GM19351 (cell line): ENCODE data around the gene CA4.

Source experiments
- ATAC-seq: cut with Tn5 transposase; IDR thresholded peaks from one replicate; pipeline ENCODE4 v1.9.1; 2021; ENCODE audit warnings: mild to moderate bottlenecking, moderate library complexity; ENCODE audit not compliant: unreplicated experiment

CA4 gene

DNA sequence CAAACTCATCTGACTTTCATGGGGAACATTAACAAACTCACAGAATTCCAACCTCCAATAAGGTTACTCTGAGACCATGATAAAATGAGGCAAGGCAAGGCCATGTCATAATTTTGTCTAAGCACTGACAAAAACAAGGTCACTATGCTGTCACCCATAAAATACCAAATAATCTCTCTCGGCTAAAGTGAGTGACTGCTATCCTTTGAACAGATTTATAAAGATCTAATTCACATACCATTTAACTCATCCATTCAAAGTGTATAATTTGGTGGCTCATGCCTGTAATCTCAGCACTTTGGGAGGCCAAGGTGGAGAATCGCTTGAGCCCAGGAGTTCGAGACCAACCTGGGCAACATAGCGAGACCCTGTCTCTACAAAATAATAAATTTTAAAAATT is 20.6 kb upstream of the CA4 start:
- no peak for ATAC-seq

DNA sequence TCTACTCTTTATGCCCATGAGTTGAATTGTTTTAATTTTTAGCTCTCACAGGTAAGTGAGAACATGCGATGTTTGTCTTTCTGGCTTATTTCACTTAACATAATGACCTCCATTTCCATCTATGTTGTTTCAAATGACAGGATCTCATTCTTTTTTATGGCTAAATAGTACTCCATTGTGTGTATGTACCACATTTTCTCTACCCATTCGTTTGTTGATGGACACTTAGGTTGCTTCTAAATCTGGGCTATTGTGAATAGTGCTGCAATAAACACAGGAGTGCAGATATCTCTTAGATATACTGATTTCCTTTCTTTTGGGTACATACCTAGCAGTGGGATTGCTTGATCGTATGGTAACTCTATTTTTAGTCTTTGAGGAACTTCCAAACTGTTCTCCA is 19.3 kb upstream of the CA4 start:
- ATAC-seq: no peak

DNA sequence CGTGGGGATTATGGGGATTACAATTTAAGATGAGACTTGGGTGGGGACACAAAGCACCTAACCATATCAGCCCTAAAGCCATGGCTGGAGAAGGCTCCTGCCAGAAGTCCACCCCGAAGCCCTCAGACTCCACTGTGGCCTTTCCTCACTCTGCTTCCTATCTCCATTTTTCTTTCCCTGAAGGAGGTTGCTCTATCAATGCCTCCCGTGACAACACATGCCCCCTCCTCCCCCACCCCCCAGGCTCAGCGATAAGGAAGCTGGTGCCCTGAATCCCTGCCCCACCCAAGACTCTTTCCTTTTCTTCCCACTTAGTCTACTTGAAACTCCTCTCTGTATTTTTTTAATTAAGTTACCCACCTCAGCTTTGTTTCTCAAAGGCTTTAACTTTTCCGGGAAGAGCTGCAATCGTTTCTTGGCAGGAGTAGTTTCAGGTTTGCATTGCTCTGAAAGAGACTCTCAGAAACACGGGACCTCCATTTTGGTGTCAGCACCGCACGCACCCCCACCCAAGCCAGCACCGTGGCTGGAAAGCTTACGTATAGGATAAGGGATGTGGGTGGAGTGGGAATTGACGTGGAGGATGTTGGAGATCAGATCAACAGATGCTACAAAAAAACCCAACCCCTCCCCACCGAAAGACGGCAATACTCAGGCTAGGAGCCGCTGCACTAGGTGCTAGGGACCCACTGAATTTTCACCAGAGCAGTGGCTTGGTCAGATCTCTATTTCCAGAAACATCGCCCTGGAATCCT is 15.2 kb upstream of the CA4 start:
- no peak for ATAC-seq

DNA sequence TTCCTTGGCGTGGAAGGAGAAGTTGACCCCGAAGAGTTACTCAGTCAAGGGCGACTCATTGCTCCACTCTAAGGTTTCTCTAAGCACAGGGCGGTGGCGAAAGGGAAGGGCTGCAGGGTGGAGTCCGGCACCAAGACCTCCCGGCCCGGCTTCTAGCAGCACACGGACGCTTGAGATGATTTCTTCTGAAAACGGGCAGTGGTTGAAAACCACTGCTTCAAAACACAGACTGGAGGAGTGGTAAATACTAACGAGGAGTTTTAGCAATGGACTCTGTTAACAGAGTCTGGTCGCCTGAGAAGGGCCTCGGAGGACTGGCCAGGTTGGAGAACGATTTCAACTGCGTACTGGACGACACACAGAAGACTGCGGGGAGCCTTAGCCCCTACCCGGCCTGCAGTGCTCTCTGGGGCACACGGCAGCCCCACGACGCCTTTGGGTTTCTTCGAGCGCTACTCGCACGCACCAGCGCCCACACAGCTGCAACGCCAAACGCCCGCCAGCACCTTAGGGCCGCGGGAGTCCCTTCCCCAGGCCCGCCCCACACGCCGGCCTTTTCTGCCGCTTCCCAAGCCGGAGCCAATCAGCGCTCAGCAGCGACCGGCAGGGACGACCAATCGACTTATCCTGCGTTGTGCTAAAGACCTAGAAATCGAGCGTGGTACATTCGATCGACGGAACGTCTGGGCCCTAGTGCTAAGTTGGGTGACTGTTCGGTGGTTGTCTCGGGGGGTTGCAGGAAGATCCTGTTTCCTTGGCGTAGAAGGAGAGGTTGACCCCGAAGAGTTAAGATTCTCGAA is 14.4 kb upstream of the CA4 start:
- peak; percentile 85 for ATAC-seq

DNA sequence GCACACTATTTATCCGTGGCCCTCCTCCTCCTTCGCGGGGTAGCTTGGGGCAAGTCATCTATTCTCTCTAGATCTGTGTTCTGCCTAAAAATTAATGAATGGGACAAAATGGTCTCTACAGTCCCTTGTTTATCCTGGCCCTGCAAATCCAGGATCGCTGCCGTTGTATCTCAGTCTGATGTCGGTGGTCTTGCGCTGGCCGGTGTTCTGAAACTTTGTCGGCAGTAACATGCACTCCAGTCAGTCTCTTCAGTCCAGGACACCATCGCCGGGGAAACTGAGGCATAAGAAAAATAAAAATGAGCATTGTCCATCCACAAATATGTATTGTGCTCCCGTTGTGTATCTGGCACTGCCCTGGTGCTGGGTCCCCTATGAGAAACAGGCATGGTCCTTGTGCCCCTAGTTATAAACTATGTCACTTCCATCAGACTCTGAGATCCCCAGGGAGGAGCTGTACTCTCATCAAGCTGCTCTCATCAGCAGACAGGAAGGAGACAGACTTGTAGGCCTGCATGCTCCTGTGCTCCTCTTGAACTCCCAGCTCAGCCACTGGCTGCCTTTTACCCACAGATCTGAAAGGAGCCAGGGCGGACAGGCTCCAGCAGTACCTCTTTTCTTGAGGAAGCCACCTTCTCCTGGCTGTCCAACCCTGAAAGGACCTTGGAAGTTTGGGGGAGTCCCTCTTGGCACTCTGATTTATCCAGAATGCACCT is 13.7 kb upstream of the CA4 start:
- no peak for ATAC-seq

DNA sequence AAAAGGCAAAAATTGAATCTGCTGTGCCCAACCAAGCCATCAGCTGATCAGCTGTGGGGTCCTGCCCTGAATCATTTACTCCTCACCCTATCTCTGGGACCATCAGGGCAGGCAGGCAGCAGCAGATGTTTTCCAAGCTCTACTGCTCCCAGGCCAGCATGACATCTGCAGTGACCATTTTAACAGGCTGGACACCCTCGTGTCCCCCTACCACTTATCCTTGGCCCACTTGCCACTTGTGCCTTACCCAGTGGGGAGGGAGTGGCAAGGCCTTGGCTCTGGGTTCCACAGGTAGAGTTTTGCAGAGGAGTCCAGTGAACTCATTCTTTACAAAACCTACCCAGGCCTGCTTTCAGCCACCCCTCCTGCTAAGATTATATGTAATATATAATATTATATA is 12.0 kb upstream of the CA4 start:
- ATAC-seq: no peak

DNA sequence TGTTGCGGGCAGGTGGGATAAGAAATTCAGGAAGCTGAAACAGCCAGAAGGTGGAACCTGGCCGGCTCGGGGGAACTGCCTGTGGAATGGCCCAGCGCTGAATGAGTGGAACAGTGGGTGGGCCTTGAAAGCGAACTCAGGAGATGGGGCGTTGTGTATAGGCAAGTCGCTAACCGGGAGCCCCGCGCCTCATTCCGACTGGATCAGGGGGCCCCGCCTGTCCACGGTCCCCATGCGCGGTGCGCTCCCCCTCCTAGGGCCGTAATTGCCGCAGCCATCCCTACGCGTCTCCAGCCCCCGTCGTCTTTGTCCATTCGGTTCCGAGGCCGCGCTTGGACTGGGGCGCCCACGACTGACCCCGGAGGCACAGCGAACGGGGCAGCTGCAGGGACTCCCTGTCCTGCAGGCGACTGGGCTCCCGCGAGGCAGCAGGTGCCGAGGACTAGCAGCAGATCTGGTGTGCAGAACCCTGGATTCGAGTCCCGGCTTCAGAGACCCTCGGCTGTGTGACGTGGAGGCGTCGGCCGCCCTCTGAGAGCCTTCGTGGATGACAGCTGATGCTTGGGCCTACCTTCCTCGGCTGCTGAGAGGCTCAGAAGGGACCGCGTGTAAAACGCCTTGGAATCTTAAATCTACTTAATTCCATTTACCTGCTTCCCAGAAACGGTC is 10.9 kb upstream of the CA4 start:
- ATAC-seq: no peak

DNA sequence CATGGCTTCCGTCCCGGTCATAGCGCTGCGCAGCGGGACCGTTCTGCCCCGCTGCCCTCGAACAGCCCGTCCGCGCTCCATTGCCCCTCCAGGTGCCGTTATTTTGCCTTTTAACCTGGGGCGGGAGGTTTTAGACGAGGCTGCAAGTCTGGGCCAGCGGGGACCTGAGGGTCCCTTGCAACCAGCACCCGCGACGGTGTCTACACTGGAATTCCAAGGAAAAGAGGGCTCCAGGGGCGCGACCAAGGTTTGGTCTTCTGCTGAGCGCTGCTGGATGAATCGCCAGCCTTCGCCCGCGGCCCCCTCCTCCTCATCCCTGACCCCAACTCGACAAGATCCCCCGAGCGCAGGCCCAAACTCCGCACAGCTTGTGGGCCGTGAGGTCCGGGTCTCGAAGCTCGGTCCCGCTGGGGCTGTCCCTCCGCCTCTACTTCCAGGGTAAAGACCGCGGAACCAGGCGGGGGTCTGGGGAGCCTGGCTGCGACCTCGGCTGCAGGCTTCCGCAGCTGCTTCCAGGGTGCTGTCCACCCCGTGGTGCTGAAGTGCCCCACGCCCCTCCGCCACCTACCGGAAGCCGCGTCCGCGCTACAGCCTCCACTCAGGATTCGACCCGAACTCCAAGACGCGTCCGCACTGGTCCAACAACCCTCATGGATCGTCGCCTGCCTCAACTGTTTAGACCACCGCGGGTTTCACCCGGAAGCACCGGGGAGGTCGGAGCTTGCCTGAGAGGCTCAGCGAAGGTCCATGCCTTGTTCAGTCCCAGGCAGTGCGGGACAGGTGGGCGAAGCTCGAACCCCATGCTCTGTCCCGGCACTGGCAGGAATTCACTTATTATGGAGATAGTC is 10.1 kb upstream of the CA4 start:
- no peak for ATAC-seq

DNA sequence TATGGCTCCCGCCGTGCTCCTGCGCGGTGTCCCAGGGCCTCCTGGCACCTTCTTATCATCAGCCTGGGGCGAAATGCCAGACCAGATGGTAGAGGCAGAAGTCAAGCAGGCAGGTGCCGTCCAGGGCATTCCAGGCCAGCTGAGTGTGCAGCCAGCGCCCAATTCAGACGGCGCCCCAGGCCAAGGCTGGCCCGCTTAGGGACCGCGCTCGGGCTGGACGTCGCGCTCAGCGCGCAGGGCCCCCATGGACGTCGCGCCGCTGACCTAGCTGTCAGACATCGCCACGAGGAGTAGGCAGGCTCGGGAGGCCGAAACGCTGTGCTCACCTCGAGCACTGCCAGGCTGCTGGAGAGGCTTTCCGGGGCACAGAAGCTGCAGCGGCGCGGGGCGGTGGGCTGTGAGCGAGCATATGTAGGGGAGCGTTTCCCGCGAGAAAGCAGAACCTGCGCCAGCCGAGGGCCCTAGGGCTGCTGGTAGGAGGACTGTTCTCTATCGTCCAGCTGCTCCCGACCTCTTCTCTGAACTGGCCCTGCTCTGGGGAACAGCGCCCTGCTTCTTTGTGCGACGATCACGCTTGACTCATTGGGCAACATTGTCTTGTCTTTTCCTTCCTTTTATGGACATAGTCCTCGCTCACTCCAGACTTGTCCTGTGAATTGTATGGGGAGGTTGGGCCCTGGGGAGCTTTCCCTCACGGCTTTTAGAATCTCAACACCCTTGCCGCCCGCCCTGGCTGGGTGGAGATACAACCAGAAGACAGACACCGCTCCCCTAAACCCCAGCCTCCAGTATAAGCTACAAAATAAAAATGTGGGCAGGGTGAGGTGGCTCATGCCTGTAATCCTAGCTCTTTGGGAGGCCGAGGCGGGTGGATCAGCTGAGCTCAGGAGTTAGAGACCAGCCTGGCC is 8.4 kb upstream of the CA4 start:
- ATAC-seq: no peak

DNA sequence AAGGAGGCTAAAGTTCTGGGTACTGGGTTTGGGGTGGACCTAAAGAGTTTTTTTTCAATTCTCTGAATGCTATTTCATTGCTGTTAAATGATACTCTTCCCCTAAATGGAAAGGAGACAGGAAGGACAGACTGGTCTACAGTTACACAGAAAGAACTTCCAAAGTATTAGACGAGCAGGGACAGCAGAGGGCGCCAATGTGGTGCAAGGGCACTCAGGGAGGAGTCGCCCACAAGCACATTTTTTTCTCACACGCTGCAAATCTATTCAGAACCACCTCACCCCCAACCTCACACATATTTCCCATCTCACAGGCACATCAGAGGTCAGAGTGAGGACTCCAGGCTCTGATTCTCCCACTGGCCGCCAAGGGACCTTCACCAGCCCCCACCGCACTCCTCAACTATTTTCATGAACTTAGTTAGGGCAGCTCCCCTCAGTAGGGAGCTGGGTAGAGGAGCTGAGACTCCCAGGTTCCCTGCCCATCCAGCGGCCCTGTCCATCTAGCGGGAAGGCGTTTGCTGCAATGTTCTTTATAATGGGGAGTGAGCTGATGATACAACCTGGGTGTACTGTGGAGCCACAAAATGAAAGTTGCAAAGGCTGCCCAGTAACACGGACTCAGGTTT is 6.8 kb upstream of the CA4 start:
- no peak for ATAC-seq

DNA sequence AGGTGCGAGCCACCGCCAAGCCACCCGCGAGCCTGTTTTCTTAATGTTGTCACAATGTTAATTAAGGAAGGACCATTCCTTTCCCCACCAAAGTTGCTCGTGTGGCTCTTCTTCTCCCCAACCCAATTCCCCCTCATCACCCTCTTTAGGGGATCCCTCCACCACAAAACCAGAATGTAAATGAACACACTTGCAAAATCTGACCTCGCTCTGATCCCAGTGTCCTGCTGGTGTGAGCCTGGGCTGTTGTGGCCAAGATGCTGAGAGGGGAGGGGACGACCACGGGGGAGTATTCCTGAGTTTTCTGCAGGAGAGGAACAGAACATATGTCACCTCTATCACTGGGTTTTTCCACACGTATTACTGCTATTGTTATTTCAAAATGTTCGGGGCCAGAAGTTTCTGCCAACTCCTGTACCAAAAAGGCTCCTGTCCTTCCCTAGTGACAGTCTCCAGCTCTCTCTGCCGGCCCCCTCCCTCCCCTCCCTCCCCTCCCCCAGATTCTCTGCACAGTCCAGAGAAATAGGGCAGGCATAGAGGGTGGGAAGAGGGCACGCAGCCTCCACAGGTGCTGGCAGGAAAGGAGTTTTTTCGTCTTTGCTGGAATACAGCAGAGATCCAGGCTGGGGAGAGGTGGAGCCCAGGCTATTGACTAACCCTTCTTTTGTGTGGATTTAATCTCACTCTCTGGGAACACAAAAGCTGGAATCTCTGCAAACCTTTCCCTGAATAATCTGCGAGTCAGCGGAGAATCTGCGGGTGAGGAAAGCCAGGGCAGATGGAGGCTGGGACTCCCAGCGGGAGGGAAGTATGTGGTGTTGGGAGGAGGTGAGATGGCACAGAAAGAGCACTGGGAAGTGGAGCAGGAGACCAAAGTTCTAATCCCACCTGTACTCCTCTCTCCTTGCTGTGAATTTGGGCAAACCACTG is 4.5 kb upstream of the CA4 start:
- no peak for ATAC-seq

DNA sequence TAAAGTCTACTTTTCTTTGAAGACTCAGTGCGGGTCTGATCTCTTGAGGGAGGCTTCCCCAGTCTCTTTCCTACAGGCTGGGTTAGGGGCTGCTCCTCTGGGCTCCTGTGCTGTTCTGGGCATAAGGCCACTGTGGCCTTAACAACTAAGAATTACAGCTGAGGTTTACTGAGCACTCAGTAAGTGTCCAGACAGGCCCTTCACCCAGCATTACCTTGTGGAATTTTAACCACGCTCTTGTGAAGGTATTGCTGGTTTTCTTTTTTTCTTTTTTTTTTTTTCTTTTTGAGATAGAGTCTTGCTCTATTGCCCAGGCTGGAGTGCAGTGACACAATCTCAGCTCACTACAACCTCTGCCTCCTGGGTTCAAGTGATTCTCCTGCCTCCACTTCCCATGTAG is 3.6 kb upstream of the CA4 start:
- ATAC-seq: no peak

DNA sequence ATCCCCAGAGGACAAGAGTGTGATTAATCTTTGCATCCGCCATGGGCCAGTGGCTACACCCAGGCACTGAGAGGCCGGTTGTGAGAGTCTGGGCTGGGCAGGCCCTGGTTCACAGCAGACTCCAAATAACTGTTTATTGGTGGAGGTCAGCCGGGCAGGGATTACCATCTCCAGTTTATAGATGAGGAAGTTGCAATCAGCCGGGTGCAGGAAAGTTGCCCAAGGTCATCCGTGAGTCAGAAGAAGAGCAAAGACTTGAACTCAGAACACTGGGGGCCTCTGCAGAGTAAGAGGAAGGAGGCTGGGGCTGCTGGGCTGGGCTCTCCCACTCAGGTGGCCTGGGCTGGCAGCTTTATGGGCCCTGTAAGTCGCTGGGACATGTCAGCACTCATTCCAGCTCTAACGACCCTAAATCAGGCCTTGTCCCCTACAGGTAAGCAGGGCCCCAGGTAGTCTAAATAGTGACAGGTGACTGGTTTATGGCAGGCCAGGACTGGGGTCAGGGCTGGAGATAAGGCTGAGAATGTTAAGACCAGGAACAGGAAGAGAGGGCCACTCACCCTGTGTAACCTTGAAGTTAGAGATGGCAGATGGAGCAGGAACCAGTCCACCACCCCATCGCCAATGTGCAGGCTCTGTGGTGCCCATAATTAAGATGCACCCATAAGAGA is 2.1 kb upstream of the CA4 start:
- ATAC-seq: no peak

DNA sequence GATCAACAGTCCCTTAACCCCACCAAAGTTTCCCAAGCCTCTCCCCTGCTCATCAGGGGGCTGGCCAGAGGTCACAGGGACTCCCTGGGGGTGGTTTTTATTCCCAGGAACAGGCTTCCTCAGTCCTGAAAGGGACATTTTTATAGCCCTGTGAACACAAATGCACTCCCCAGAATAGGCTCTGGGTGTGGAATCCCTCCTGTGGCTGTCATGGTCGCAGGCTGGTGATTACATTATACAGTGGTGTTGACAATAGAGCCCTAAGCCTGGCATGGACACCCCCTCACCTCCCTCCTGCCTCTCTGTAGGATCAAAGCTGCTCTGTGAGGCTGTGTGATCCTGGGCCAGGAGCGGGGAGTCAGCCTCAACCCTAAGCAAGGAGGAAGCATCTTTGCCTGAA is 1.4 kb upstream of the CA4 start:
- no peak for ATAC-seq

DNA sequence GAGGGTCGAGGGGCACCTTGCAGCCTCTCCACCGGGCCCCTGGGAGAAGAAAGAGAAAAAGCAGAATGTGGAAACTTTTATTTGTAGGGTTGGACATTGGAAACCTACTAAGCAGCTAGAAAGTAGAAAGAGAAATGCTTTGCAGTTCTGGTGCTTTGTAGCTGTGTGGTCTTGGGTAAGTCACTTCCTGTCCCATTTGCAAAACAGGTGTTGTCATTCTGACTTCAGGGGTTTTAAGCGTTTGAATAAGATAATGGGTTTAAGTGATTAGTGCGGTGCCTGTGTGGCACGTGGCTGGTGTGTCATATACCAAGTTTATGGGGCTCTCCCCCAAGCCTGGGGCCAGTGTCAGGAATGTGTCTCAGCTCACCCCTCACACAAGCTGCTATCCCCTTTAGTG is 1.6 kb downstream of the CA4 start:
- ATAC-seq: no peak

DNA sequence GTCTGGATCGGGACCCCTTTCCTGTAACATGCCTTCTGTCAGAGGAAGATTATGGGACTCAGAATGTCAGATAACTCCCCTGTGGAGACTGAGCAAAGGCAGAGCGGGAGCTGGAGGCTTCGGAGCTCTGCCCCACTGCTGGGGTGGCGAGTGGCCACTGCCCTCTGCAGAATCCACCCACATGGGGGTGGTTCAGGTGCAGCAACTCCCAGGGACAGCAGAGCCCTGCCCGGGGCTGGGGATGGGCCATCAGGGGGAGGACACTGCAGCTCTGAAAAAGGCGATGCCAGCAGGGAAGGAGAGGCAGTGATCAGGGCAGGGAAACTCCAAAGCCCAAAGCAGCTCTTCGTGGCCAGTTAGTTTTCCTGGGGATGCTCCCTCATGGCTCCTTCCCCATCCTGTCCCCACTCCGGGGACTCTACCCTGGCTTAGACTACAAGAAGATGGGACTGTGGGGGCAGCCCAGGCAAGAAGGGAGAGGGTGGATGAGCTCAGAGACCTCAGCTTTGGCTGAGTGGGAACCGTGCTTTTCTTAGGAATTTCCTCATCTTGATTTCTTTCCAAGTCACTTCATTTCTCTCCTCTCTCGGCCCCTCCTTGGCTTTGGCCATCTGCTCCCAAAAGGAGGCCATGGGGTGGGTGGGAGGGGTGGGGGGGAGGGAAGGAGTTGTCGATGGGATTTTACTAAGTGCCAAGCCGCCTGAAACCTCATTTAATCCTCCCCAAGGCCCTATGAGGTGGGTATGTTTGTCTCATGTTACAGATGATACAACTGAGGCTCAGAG is 4.0 kb downstream of the CA4 start:
- no peak for ATAC-seq
